HFF-Myc (cell line): ENCODE results near the gene SLC44A1.

Experiments
- DNase-seq: peaks from one replicate; pipeline ENCODE4 v3.0.0-alpha.2; 2011; ENCODE audit warnings: low read depth; ENCODE audit errors: extremely low read depth
- H3K4me3 ChIP-seq: replicated peaks from 2 replicates; pipeline ENCODE4 v1.5.1; 2011; ENCODE audit warnings: low read depth, mild to moderate bottlenecking, control low read depth, low read length
- TF ChIP-seq, protein P1 (sequence below): IDR thresholded peaks from 2 replicates; pipeline ENCODE4 v1.5.1; 2012; ENCODE audit warnings: mild to moderate bottlenecking, low read depth, low read length, control low read depth; ENCODE audit errors: missing control alignments

SLC44A1 gene

DNA sequence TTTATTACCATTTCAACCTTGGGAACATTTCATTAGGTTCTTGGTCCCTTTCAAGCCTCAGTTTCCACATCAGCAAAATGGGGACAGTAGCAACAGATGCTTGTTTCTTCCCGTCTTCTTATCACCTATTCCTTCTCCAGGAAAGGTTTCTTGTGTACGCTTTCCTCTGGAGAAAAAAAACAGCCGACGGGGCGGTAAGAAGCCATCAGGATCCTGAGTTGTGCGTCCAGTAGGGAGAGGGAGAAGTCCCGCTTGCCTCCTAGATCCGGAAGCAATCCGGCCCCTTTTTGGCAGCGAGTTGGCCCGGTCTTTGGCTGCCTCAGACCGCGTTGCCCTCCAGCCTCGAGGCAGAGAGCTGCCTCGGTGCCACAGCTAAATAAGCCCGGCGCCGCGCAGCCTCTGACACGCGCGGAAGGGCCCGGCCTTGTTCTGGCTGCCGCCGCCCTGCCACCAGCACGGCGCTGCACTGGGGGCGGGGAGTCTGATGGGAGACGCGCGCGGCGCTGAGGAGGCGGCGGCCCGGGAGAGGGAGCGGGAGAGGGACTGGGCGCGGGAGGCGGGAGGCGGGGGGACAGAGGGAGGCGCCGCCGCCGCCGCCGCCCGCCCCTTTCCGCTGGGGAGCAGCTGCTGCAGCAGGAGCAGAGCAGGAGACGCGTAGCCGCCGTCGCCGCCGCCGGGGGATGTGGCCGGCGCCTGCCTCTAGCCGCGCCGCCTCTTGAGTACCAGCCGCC, at the start of gene SLC44A1:
SLC44A1 (plus strand) TSS at position 649 of the 731 bp plus-strand sequence. CDS start 218 bp downstream, outside the sequence.
- peak; percentile 60 for DNase-seq
- TF ChIP-seq, protein P1, sequence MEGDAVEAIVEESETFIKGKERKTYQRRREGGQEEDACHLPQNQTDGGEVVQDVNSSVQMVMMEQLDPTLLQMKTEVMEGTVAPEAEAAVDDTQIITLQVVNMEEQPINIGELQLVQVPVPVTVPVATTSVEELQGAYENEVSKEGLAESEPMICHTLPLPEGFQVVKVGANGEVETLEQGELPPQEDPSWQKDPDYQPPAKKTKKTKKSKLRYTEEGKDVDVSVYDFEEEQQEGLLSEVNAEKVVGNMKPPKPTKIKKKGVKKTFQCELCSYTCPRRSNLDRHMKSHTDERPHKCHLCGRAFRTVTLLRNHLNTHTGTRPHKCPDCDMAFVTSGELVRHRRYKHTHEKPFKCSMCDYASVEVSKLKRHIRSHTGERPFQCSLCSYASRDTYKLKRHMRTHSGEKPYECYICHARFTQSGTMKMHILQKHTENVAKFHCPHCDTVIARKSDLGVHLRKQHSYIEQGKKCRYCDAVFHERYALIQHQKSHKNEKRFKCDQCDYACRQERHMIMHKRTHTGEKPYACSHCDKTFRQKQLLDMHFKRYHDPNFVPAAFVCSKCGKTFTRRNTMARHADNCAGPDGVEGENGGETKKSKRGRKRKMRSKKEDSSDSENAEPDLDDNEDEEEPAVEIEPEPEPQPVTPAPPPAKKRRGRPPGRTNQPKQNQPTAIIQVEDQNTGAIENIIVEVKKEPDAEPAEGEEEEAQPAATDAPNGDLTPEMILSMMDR = no peak
- H3K4me3 ChIP-seq = peak within 1 kb of the TSS; percentile 61

DNA sequence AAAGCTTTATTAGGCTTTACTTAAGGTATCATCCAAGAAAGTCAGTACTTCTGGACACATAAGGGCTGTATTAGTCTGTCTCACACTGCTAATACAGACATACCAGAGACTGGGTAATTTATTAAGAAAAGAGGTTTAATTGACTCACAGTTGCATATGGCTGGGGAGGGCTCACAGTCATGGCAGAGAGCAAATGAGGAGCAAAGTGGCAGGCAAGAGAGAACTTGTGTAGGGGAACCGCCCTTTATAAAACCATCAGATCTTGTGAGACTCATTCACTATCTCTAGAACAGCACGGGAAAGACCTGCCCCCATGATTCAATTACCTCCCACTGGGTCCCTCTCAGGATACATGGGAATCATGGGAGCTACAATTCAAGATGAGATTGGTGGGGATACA, 49.2 kb upstream of the SLC44A1 start:
- no peak for DNase-seq
- H3K4me3 ChIP-seq = no peak overlapping the region
- TF ChIP-seq, protein P1 = no peak

DNA sequence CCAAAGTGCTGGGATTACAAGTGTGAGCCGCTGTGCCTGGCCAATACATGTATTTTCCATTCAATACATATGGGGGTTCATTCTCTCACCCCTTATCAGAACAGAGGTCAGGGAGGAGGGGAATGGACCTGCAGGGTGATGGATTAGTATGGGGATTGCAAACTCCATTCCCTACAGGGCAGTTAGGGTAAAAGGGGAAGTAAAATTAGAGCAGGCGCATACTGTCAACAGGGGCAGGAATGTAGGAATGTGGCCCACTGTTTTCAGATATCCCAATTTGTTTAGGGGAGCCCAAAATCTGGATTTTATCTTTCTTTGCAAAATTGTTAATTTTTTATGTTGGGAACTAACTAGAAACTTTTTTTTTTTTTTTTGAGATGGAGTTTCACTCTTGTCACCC, 46.4 kb upstream of the SLC44A1 start:
- no peak overlapping the region for H3K4me3 ChIP-seq
- TF ChIP-seq, protein P1 = no peak
- no peak for DNase-seq

DNA sequence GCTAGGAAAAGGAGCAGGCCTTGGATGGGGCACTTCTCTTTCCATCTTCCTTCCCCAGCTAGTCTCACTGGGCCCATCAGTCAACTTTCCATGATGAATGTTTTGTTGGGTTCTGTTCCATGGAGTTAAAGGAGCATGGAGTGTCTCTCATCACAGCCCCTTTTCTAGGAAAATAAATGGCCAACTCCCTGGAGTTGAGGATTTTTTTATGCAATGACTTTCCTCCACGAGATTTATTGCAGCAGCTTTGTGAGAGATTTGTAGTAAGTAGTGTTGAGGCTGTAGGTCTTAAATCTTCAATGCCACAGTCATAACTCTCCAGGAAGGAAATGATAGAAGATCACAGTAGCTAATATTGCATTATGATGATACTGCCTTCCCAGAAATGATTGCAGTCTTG, 45.6 kb upstream of the SLC44A1 start:
- H3K4me3 ChIP-seq = no peak overlapping the region

DNA sequence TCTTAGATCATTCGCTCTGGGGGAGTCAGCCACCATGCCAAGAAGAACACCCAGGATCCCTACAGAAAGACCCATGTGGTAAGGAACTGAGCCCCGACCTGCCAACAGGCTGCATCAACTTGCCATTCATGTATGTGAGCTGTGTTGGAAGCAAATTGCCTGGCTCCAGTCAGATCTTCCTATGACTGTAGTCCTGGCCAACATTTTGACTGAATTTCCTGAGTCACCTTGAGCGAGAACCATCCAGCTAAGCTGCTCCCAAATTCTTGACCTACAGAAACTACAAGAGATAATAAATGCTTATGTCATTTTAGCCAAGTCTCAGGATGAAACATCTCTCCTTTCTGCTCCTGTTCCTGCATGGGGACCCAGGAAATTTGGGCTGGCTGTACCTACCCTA, 40.0 kb upstream of the SLC44A1 start:
- DNase-seq = no peak
- H3K4me3 ChIP-seq = no peak overlapping the region
- TF ChIP-seq, protein P1 = no peak

More for the DNA sequence above, 45.6 kb upstream of the SLC44A1 start:
- no peak for DNase-seq
- TF ChIP-seq, protein P1 = no peak

DNA sequence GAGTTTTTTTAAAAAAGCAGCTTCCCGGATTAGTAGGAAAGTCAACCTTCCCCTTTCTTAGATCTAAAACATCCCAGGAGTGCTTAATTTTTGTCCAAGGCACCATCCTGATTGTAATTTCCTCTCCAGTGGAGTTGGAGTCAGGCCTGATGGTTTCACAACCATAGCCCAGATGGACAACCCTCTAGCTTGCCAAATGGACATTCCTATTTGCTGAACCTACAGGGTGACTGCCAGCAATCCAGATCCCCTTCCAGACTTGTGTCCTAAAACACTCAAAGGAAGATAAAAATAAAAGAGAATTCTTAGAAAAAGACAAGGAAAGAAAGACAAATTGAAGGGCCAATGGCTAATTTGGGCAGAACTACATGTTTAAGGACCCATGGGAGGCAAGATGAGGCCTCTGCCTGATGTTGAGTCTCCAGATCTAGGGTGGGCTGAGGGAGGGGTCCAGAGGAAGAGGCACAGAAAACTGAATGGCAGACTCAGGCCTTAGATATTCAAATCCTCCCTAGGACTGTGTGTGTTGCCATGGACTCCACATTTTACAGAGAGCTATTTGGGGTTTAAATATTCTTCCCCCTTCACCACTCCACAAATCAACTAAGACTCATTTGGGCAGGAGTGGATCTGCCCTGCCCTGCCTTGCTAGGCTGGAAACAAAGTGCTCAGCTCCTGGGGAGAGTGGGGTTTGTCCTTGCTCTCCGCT, 38.5 kb upstream of the SLC44A1 start:
- TF ChIP-seq, protein P1 = no peak
- DNase-seq = no peak
- no peak overlapping the region for H3K4me3 ChIP-seq
